ENCODE results near the gene PAFAH1B2.

DNA sequence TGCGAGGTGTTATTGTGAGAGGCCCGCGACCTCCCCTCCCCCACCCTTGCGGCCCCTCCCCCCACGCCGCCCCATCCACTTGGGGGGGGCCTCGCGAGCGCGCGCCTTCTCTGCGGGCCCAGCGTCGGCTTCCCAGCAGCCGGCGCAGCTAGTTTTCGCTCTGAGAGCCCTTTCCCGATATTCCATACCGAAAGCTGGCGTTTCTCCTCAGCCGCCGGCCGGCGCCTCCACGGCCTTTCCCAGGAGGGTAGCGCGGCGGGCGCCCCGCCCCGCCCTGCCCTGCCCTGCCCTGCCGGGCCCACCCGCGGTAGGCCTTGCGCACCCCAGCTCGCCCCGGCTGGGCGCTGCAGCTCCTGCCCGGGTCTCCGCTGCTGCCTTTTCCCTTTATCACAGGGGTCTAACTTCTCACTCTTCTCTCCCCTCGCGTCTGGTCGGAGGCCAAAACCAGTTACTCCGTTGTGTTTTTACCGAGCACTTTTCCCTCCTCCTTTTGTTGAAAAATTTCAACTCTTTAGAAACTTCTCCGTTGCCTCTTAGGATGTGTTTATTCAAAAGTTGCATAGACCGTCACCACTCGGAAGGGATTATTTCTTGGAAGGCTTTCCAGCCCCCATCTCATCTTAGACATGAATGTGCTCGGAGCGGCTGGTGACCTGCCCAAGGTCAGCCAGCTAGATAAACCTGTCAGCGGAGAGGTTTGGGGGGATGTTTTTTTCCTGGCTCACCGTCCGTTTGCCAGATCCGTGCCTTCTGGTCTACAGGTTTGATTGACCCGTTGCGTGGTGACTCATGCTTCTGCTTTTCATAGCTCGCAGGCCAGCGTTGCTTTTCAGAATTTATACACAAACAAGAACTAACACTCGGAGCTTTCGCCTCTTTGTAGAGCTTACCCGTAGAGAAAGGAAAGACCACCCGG, 648 bp downstream of the PAFAH1B2 start:
- TF ChIP-seq CTCF (IDR thresholded peaks at IDR 0.05) (no peak), POLR2AphosphoS5 (IDR thresholded peaks at IDR 0.05) (no peak)
